Inferior parietal cortex (tissue), 1 donor: ENCODE data around the gene ASTL.
A peak's percentile ranks its signal among the peaks of the same experiment; 100 is the strongest.
"Not testable (repeated sequence)": the region's sequence is repeated elsewhere in the genome, so short reads cannot be mapped to it uniquely, and the experiment has no call there.

ENCODE experiments used
- DNase-seq: peaks from one replicate; pipeline ENCODE4 v3.0.0-alpha.2; 2016; ENCODE audit errors: extremely low spot score

Gene ASTL

GRCh38 chr2:96146153-96146880 is 8.0 kb upstream of the ASTL start:
- no peak for DNase-seq

GRCh38 chr2:96145848-96146152 is 7.5 kb upstream of the ASTL start:
- no peak for DNase-seq

GRCh38 chr2:96145036-96145847 is 6.9 kb upstream of the ASTL start, which contains the start of gene DUSP2:
TSS of gene DUSP2 (minus strand) at chr2:96145440. CDS start at chr2:96145354, 86 bp downstream.
- peak; percentile 45 for DNase-seq

- DNase-seq = no peak
These were observed 6.3 kb upstream of the ASTL start for GRCh38 chr2:96144481-96145035.

- DNase-seq = no peak
These were observed 5.7 kb upstream of the ASTL start for GRCh38 chr2:96143848-96144480.

- DNase-seq = no peak
These were observed 5.0 kb upstream of the ASTL start for GRCh38 chr2:96143231-96143847.

- no peak for DNase-seq
These were observed 4.2 kb upstream of the ASTL start for GRCh38 chr2:96142217-96143113.

- DNase-seq = not testable (repeated sequence)
These were observed 3.3 kb upstream of the ASTL start for GRCh38 chr2:96141624-96141967.

- DNase-seq = no peak
These were observed 2.8 kb upstream of the ASTL start for GRCh38 chr2:96140941-96141623.

GRCh38 chr2:96139181-96139758 is 968 bp upstream of the ASTL start:
- no peak for DNase-seq

- no peak for DNase-seq
These were observed 752 bp downstream of the ASTL start for GRCh38 chr2:96137321-96138178.

GRCh38 chr2:96136129-96136720 is 2.1 kb downstream of the ASTL start:
- DNase-seq = no peak

- DNase-seq = no peak
These were observed 2.7 kb downstream of the ASTL start for GRCh38 chr2:96135621-96136020.

GRCh38 chr2:96135171-96135570 is 3.1 kb downstream of the ASTL start:
- no peak for DNase-seq

GRCh38 chr2:96134421-96134820 is 3.9 kb downstream of the ASTL start:
- no peak for DNase-seq

- DNase-seq = no peak
These were observed 6.2 kb downstream of the ASTL start for GRCh38 chr2:96131813-96132745.

GRCh38 chr2:96131152-96131812 is 7.0 kb downstream of the ASTL start:
- no peak for DNase-seq
